CD4-positive, alpha-beta T cell treated with Interleukin-17A for 4 hours (primary cell): ENCODE data around the gene PHRF1.
"Not testable (repeated sequence)": the region's sequence is repeated elsewhere in the genome, so short reads cannot be mapped to it uniquely, and the experiment has no call there.

Experiments used
- DNase-seq: peaks from one replicate; pipeline ENCODE4 v3.0.0-alpha.2; 2020; ENCODE audit warnings: mixed read lengths

Gene PHRF1

DNA sequence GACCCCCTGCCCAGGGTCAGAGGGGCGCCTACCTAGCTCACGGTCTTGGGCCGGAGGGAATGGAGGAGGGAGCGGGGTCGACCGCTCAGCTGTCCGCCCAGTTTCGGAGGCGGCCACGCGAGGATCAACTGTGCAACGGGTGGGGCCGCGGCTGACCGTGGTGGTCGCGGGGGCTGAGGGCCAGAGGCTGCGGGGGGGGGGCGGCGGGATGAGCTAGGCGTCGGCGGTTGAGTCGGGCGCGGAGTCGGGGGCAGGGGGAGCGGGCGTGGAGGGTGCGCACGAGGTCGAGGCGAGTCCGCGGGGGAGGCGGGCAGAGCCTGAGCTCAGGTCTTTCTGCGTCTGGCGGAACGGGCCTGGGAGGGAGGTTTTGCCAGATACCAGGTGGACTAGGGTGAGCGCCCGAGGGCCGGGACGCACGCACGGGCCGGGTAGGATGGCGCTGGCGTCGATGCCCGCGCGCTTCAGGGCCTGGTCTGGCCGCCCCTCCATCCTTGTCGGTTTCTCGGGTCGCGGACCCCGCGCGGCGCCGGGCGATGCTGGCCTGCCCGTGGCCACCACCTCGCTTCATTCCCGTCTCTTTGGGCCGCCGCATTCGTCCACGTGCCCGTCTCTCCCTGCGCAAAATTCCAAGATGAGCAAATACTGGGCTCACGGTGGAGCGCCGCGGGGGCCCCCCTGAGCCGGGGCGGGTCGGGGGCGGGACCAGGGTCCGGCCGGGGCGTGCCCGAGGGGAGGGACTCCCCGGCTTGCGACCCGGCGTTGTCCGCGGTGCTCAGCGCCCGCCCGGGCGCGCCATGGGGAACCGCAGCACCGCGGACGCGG lies 60.5 kb downstream of the PHRF1 start, which contains the start of gene DRD4:
TSS of gene DRD4 (plus strand) at position 759 of the 822 bp plus-strand sequence. CDS start at position 795, 36 bp downstream.
- DNase-seq: no peak

DNA sequence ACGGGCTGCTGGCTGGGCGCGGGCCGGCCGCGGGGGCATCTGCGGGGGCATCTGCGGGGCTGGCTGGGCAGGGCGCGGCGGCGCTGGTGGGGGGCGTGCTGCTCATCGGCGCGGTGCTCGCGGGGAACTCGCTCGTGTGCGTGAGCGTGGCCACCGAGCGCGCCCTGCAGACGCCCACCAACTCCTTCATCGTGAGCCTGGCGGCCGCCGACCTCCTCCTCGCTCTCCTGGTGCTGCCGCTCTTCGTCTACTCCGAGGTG lies 61.0 kb downstream of the PHRF1 start:
- DNase-seq: no peak

DNA sequence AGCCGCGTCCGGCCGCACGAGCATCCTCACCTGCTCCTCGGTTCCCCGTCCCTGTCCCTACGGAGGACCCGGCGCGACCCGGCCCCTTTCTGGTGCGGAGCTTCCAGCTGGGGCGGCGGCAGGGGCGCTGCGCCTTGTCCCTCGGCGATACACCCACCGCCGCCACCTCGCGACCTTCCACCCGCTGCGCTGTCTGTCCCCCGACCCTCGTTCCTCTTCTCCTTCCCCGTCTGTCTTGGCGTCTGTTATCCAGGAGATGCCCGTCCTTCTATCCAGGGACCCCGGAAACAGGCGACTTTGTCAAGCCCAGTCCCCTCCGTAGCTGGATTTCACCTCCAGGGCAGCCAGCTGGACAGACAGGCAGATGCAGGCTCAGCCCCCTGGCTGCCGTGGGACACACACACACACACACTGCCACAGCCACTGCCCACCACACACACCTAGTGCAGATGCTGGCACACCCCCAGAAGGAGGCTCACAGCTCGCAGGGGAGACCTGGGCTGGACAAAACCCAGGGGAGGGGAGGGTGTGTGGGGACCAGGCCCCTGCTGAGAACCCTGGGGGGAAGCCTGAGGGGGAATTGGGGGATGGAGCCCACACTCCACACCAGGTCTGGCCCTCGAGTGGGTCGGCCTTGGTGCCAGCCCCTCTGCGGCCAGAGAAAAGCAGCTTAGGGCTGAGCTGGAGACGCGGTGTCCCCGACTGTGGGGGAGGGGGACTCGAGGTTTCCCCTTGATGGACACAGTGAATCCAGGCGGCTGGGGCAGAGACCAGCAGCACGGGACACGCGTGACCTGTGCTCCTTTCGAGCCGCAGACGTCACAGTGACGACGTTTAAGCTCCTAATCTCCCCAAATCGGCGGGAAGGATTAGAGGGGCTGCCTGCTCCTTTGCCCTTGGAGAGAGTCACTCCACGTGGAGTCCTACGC lies 61.6 kb downstream of the PHRF1 start:
- DNase-seq: no peak

DNA sequence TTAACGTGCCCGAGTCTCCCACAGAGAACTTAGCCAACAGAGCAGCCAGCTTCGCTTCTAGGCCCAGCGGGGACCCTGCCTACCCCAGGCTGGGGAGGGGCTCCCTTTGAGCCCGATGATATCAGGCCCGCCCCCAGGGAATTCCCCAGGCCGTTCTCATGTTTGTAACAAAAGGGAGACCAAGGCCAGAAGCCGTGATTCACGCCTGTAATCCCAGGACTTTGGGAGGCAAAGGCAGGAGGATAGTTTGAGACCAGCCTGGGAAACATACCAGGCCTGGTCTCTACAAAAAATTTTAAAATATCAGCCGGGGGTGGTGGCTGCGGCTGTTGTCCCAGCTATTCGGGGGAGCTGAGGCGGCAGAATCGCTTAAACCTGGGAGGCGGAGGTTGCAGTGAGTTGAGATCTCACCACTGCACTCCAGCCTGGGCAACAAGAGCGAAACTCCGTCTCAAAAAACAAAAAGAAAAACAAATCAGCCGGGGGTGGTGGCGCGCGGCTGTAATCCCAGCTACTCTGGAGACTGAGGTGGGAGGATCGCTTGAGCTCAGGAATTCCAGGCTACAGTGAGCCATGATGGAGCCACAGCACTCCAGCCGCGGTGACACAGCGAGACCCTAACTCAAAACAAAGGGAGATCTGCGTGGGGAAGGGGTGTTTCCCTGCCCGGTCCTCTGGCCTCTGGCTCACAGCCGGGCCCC lies 62.5 kb downstream of the PHRF1 start:
- DNase-seq: no peak

DNA sequence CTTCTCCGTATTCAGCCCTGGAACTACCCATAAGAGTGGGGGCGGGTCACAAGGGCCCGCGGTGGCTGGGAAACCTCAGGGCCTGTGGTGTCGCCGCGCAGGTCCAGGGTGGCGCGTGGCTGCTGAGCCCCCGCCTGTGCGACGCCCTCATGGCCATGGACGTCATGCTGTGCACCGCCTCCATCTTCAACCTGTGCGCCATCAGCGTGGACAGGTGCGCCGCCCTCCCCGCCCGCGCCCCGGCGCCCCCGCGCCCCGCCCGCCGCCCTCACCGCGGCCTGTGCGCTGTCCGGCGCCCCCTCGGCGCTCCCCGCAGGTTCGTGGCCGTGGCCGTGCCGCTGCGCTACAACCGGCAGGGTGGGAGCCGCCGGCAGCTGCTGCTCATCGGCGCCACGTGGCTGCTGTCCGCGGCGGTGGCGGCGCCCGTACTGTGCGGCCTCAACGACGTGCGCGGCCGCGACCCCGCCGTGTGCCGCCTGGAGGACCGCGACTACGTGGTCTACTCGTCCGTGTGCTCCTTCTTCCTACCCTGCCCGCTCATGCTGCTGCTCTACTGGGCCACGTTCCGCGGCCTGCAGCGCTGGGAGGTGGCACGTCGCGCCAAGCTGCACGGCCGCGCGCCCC lies 63.2 kb downstream of the PHRF1 start:
- DNase-seq: no peak

DNA sequence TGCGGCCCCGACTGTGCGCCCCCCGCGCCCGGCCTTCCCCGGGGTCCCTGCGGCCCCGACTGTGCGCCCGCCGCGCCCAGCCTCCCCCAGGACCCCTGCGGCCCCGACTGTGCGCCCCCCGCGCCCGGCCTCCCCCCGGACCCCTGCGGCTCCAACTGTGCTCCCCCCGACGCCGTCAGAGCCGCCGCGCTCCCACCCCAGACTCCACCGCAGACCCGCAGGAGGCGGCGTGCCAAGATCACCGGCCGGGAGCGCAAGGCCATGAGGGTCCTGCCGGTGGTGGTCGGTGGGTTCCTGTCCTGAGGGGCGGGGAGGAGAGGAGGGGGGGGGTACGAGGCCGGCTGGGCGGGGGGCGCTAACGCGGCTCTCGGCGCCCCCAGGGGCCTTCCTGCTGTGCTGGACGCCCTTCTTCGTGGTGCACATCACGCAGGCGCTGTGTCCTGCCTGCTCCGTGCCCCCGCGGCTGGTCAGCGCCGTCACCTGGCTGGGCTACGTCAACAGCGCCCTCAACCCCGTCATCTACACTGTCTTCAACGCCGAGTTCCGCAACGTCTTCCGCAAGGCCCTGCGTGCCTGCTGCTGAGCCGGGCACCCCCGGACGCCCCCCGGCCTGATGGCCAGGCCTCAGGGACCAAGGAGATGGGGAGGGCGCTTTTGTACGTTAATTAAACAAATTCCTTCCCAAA lies 63.9 kb downstream of the PHRF1 start:
- no peak for DNase-seq

DNA sequence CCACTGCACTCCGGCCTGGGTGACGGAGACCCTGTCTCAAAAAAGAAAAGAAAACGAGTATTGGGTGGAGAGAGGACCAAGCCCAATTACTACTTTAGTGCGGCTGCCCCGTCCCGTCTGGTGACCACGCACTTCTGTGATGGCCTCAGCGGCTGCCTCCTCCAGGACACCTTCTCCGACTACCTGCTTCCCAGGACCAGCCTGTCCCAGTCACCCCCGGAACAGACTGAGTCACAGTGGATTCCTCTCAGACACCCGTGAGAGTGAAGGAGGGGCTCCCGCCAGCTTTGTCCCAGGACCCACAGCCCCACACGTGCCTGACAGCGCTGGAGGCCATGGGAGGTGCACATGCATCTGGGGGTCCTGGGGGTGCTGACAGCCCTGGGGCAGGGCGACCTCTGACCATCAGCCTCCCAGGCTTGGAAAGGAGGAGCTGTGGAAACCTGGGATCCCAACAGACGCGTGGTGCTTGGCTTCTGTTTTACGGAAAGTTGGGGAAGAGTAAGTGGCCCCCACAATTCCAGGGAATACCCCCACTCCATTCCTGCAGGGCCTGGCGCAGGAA lies 65.6 kb downstream of the PHRF1 start:
- no peak for DNase-seq

DNA sequence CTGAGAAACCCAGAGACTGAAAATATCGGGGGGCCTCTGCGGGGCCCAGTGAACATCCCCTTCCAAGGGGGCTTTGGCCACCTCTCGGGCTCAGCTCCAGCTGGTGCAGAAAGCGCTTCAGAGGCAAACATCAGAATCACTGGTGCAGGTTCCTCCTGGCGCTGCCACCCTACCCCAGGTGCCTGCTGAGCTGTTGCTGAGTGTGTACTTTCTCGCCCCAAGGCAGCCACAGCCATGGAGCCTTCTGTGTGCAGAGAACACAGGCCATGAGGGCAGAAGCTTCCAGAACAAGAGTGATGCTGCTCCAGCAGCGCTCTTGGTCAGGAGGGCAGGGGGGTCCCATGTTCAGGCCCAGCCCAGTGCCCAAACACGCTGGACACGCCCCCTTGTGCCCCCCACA lies 67.1 kb downstream of the PHRF1 start:
- no peak for DNase-seq

DNA sequence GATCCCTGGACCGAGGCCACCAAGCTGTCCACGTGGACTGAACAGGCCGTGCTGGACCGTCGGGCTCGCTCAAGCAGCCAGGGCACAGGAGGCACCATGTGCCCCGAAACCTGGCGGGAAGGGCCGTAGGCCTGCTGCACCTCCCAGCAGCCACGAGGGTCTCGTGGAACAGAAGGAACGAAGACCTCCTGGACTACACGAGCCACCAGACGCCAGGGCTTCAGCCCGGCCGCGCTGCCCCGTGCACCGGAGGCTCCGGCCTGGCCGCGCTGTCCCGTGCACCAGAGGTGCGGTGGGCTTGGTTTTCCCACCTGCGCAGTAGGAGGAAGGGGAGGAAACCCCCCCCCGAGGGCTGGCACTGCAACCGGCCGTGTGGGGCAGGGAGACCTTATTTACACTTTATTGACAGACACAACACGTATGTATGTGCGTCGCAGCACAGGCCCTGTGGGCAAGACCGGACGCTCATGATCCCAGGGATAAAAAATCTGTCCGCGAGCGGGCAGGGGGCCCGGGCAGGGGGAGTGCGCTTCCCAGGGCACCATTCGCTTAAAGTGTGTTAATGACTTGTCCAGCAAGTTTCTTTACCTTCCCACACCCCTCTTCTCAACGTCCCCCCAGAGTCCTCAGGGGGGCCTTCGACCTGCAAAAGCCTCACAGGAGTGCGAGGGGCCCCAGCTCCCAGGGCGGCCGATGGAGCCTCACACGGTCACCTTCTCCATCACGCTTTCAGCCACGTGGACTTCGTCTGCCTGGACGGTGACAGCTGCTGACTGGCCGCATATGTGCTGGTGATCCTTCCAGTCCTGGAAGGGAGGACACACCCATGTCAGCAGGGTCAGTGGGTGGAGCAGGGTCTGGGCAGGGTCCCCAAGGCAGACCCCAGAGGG lies 67.8 kb downstream of the PHRF1 start:
- no peak for DNase-seq

DNA sequence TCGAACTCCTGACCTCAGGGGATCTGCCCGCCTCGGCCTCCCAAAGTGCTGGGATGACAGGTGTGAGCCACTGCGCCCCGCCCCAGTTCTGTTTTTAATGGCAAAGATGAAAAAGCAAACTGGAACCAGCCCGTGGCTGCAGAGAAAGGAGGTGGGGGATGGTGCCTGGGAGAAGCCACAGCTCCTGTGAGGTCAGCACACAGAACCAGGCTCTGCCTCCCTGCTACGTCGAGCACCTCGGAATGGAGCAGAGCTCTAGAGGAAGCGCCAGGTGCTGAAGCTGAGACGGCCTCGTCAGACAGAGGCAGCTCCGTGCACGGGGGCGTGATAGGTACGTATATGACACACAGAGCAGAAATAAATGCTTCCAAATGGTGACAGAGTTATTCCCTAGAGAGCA lies 69.3 kb downstream of the PHRF1 start:
- no peak for DNase-seq

DNA sequence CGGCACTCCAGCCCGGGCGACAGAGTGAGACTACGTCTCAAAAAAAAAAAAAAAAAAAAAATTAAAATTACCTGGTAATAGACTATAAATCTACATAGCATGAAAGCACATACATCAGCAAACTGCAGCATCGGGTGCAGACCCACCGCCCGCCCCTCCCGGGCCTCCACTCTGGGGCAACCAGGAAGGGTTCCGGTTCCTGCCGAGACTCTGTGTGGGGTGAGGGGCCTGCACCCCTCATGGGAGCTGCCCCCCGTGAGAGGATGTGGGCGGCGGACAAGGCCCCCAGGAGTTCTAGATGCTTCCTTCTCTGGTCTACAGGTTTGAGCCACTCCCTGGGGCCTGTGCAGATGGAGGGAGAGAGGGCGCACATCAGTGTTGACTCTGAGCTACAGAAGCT lies 69.9 kb downstream of the PHRF1 start:
- DNase-seq: no peak

DNA sequence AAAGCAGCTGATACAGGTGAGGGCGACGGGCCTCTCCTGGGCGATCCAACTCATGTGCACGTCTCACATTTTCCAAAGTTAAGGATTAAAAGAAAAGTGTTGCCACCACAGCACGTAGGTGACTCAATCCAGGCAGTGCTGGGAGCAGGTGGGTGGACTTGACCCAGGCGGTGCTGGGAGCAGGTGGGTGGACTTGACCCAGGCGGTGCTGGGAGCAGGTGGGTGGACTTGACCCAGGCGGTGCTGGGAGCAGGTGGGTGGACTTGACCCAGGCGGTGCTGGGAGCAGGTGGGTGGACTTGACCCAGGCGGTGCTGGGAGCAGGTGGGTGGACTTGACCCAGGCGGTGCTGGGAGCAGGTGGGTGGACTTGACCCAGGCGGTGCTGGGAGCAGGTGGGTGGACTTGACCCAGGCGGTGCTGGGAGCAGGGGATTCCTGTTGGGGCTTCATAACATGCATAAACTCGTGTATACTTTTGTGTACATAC lies 71.4 kb downstream of the PHRF1 start:
- DNase-seq: not testable (repeated sequence)

DNA sequence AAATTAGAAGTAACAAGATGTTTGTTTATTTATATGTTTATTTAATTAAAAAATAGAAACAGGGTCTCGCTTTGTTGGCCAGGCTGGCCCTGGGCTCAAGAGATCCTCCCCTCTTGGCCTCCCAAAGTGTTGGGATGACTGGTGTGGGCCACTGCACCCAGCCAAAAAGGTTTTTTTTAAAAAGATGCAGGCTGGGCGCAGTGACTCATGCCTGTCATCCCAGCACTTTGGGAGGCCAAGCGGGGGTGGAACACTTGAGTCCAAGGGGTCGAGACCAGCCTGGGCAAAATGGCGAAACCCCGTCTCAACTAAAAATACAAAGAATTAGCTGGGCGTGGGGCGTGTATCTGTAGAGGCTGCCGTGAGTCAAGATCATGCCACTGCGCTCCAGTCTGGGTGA lies 74.2 kb downstream of the PHRF1 start:
- no peak for DNase-seq

DNA sequence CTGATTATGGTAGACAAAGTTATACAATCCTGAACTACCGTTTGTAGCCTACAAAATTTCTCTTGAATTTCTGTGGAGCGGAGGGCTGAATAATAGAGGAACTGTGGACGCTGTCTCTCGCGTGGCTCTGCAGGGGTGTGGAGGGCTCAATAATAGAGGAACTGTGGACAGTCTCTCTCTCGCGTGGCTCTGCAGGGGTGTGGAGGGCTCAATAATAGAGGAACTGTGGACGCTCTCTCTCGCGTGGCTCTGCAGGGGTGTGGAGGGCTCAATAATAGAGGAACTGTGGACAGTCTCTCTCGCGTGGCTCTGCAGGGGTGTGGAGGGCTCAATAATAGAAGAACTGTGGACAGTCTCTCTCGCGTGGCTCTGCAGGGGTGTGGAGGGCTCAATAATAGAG lies 76.9 kb downstream of the PHRF1 start:
- not testable (repeated sequence) for DNase-seq

DNA sequence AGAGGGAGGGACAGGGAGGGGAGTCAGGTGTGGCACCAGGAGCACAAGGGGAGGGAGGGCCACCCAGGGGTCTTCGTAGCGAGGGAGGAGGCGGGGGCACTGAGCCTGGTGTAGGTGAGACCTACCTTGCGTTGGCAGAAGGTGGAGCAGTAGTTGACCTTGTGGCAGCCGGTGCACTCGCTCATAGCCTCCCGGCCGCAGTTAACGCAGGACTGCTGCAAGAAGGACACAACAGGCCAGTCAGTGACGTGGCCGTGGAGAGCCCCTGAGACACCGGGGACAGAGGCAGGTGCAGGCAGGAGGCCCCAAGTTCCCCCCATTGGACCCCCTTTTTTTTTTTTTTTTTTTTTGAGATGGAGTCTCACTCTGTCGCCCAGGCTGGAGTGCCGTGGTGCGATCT lies 77.6 kb downstream of the PHRF1 start:
- no peak for DNase-seq

DNA sequence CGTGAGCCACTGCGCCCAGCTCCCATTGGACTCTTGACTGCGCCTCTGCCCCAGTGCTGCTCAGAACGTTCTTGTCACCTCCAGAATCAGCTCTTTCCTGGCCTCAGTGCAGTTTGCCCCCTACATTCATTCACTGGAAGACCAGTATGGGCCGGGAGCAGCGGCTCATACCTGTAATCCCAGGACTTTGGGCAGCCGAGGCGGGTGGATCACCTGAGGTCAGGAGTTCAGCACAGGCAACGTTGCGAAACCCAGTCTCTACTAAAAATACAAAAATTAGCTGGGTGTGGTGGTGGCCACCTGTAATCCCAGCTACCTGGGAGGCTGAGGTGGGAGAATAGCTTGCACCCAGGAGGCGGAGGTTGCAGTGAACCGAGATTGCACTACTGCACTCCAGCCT lies 78.2 kb downstream of the PHRF1 start:
- DNase-seq: not testable (repeated sequence)

DNA sequence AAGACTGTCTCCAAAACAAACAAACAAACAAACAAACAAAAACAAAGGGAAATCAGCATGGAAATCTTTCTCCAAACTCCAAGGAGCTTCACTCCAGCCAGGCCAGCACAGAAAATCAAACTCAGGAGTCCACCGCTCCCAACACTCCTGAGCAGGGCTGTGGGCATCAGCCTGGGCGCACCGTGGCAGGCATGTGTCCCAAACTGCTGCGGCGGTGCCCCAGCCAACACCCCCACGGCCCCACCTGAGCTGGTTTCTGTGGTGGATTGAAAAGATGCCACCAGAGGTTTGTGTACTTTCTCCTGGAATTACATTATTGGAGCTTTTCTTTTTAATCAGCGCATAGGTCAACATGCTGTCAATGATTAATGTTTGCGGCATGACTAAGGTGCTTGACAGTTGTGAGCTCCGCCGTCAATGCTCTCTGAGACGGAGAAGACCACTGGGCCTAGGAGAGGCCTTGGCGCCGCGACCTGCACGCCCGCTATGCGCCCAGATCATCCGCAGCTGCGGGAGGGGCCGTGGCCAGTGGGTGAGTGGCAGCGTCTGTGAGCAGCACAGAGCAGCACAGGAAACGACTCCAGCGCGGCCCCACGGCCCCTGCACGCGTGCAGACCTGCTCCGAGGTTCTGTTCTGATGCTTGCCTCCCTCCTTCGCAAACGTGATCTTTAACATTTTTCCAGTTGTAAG lies 78.9 kb downstream of the PHRF1 start:
- no peak for DNase-seq

DNA sequence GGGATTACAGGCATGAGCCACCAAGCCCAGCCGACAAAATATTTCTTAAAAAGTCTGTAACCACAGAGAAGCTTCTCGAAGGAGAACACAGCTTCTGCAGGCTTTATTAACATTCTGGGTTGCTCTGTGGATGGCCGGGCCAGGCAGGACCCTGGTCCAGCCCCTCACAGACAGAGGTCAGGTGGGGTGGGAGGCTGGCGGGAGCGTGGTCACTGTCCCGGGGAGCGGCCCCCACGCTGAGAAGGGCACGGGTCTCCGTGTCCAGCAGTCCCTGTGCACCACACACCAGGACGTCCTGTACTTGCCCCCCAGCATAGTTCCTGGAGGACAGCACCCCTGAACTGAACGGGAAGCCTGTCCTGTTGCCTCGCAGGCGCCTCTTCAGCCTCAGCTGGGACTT lies 80.2 kb downstream of the PHRF1 start:
- no peak for DNase-seq

DNA sequence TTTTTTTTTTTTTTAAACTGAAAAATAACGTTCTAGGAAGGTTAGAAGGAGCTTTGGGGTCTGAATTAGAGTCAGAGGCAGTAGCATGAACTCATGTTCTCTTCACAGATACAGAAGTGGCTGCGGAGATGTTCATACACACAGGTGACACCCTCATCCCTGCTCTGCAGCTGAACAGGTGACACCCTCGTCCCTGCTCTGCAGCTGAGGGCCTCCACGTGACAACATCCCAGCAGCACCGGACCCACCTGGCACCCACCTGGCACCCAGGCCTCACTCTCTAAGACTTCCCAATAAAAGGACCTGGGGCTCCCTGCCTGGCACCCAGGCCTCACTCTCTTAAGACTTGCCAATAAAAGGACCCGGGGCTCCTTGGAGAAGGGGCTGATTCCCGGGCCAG lies 80.6 kb downstream of the PHRF1 start:
- no peak for DNase-seq

DNA sequence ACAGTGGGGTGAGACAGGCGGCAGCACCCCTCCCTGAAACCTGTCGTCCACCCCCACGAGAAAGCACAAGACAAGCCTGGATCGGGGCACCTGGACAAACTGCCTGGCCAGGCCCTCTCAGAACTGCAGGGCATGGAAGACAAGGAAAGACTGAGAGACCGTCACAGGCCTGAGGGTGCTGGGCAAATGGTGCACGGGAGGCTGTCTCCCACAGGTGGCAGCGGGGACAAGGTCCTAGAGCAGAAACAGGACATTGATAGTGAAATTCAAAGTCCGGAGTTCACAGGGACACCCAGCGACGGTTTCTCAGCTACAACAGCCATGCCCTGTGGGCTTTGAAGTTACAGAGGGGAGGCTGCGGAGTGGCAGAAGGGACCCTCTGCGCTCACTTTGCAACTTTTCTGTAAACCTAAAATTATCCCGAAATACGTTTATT lies 81.4 kb downstream of the PHRF1 start:
- no peak for DNase-seq
